Right lobe of liver (tissue), 4 donors: ENCODE results near the gene PHLDA1.

ENCODE experiments used
- CTCF ChIP-seq, 4 donors: fragments of 200-600 bp in 3 of 4; fragments of 450-650 bp in 1 of 4; IDR thresholded peaks; one replicate each; pipeline versions ENCODE4 v1.5.1 to v1.8.0; 2016 to 2022; ENCODE audit warnings: antibody characterized with exemption in 4 of 4, mild to moderate bottlenecking in 2 of 4
- POLR2A ChIP-seq: fragments of 450-650 bp; IDR thresholded peaks from one replicate; pipeline ENCODE4 v1.6.1; 2017; ENCODE audit warnings: antibody characterized with exemption, mild to moderate bottlenecking
- donor health status: DM: no; HTN: no; CAD: no.
- donor health status: DM: no; HTN: no; CAD: no.
- donor health status: DM: no; HTN: yes; CAD: no.

GRCh38 chr12:75997658-75998057 lies 33.9 kb downstream of the PHLDA1 start:
- TF ChIP-seq CTCF (IDR thresholded peaks at IDR 0.05) (no peak), POLR2A (no peak)
